HG02623 (cell line): ENCODE data around the gene ICA1.
"Not testable (repeated sequence)": the region's sequence is repeated elsewhere in the genome, so short reads cannot be mapped to it uniquely, and the experiment has no call there.

Experiments
- ATAC-seq: cut with Tn5 transposase; IDR thresholded peaks from one replicate; pipeline ENCODE4 v1.9.1; 2021; ENCODE audit warnings: moderate library complexity; ENCODE audit not compliant: unreplicated experiment

The ICA1 gene

DNA sequence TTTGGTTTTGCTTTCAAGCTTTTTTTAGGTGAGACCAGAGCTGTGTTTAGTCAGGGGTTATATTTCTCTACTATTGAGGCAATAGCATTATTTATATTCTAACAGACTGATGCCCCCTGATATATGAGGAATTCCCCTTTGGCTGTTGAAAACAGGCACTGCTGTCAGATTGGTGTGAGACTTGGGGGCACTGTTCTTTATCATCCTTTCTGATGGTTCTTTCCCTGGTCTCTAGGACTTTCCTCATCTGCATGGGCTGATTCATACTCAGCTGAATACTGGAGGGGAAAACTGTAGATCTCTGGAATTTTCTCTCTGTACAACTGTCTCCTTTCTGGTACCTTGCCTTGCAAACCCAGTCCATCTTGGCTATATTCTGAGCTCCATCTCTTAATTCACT lies 10.0 kb upstream of the ICA1 start:
- no peak for ATAC-seq

DNA sequence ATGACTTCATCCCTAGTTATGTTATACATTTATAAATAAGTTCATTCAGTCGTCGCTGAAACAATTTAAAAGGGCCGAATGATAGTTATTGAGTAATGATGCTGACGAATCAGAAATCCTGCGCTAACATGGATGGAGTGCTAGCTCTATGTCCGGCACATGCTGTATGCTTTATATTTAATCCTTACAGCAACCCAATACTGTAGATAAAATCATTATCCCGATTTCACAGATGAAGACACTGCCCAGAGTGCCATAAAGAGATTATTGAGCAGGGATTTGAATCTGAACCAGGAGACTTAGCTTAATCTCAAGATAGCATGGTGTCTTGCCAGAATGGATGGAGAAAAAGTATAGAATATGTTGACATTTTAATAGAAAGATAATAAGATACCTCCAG lies 1.1 kb upstream of the ICA1 start:
- no peak for ATAC-seq

DNA sequence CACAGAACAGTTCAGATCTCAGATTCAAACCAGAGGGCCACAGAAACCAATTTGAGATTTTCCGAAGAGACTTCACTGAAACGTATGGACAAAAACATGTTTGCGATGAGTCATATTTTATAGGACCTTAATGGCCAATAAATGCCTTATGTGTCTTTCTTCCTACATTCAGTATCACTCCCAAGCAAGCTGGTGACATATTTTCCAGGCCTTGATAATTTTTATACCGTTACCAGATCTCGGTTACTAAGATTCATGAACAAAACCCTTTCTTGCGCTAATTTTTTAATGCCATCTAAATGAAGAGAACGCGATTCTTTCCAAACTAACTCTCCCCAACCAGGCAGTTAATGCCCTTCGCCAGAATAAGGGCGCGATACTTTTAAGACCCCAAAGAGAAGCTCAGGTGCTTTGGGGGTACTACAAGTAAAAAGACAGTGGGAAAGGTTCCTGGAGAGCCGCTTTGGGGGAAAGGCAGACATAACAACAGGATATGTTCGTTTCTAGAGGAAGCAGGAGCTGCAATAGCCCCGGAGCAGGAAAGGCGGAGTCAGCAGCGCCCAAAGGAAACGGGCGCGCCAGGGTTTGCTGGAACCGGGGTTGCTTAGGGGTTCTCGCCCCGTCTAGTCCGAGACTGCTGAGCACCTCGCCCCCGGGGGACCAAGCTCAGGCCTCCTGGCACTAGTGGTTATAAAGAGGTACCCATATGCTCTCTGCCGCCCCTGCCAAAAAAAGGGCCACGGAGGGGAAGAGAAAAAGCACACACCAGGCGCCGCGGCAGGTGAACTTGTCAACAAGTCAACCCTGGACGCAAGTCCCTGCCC lies 884 bp downstream of the ICA1 start:
- peak; percentile 11 for ATAC-seq

DNA sequence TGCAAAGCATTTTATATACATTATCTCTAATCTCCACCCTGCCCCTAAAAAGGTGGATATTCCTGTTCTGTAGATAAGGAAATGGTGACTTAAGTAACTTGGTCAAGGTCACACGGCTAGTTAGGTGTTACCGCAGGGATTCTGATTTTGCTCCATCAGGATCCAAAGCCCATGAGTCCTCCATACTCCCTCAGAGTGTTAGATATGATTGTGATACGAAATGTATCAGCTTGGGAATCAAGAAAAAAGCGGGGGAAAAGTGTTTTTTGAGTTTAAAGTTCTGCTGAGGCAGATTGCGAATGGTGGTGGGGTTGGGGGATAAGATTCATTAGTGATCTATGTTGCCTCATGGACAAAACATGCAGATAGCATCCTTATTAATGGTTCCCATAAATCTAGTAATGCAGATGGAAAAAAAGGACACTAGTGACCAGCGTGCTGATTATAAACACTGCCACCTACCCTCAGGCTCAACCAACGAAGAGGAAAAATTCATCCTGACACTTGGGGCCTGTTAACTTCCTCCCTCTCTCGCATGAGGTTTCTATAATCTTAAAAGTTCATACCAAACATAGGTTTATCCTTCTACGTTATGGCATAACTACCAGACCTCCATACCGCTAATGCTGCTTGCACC lies 2.3 kb downstream of the ICA1 start:
- no peak for ATAC-seq

DNA sequence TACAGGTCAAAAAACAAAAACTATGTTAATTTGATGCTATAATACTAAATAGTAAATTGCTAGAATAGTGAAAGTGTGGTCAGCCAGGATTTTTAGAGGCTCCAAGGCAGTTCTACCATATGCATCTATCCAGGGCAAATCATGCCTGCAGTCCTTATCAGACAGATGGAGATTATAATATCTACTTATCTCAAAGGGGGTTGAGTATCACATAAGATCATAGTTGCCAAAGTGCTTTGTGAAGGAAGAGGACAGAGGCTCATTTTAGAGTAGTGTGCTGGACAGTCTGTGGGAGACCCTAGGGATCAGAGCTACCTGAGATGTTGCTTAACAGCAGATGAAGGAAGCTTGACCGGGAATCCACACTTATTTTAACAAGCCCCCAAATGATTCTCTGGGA lies 3.2 kb downstream of the ICA1 start:
- ATAC-seq: no peak

DNA sequence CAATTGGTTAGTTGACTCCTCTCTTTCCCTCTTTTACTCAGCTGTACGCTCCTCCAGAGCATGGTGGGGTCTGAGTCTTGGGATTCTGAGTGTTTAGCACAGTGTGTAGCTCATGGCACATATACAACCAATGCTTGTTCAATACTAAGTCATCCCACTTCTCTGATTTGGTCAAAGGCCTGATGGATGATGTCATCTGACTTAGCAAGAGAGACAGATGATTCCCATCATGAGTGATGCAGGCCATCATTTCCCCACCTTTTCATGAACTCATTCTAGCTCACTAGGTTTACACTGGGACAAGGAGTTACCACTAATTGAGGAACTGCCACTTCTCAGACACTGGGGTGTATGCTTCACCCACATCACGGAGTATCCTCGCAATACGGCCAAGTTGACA lies 3.8 kb downstream of the ICA1 start:
- ATAC-seq: no peak

DNA sequence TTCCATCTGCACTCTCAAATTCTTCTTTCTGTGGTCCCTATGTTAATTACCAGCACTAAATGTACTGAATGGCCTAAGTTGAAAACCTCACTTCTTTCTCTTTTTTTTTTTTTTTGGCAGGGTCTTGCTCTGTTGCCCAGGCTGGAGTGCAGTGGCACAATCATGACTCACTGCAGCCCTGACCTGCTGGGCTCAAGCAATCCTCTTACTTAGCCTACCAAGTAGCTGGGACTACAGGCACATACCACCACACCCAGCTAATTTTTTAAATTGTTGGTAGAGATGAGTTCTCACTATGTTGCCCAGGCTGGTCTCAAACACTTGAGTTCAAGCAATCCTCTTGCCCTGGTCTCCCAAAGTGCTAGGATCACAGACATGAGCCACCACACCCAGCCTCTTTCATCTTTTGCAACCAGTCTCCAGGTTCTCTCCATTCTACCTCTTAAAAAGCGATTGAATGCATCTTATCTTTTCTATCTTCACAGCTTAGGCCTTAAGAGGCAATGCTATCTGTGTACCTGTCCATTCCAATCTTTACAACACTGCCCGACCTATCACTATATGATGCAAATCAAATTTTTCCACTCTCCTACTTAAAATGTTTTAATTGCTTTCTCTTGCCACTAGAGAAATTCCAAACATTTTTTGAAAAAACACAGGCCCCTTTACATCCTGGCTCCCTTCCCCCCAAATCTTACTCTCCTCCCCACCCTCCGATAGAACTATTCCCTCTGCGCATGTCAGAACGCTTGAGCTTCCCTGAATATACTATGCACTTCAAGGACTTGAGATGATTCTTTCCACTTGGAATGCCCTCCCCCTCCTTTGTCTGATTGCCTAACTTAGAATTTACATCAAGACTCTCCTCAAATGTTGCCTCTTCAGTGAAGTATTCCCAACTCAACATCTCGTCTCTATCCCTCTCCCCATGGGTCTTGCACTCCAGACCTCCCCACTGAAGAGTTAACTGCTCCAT lies 6.0 kb downstream of the ICA1 start:
- ATAC-seq: no peak

DNA sequence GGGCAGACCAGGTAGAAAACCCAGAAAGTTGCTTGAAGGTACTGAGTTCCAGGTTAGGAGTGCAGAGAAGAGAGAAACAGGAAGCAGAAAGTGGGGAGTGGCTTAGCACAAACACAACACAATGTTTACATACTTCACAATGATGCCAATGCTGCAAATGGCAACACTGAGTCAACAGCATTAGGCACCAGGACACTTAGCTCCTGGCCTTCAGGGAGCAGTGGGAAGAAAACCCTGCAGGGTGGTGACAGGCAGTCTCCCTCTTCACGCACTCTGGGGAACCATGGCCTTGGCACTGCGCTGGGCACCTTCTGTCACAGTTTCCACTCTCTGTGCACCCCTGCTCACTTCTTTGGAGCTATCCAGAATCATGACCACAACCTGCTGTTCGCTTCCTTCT lies 7.3 kb downstream of the ICA1 start:
- ATAC-seq: no peak

DNA sequence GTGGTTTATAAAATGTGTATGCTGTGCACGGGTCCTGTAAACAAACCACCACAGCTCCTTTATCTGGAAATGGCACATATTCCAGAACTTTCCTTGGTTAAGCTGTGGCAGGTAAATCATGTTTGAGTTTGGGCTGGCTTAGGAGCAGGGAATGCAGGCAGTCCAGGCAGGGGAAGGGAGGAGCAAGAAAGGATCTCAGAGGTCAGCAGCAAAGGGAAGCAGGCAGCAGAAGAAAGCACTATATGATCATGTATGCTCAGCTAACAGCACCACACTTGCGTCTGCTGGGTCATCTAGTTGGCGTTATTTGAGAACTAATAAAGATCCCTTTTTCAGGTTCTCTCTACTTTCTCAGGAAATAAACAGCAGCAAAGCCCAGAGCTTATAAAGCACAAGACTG lies 7.8 kb downstream of the ICA1 start:
- ATAC-seq: no peak

DNA sequence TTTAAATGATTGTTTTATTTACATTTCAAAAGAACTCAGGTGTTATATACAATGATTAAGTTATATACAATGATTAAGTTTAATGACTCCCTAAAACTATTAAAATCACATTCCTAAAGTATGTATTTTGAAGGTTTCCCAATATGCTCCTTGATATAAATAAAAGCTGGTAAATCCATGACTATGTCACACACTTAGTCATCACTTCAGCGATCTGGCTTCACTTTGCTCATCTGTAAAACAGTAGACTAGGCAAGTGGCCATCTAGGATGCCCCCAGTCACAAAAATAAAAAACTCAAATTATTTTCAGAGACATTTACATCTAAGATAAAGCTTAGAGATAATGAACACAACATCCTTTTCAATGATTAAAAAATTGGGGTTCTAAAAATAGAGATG lies 10.8 kb downstream of the ICA1 start:
- no peak for ATAC-seq

DNA sequence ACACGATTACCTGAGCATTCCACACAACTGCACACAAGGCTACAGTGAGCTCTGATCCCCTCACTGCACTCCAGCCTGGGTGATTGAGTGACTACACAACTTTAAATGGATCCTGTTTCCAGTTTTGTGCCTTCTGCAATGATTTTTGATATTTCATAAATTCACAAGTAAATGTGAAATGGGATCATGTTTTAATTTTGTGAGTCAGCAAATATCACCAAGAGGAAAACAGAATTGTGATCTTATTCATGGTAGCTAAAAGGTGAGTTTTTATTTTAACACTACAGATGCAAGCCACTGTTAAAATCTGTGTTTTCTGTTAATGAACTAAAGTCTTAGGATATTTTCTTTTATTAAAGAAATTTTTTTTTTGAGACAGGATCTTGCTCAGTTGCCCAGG lies 11.4 kb downstream of the ICA1 start:
- ATAC-seq: no peak

DNA sequence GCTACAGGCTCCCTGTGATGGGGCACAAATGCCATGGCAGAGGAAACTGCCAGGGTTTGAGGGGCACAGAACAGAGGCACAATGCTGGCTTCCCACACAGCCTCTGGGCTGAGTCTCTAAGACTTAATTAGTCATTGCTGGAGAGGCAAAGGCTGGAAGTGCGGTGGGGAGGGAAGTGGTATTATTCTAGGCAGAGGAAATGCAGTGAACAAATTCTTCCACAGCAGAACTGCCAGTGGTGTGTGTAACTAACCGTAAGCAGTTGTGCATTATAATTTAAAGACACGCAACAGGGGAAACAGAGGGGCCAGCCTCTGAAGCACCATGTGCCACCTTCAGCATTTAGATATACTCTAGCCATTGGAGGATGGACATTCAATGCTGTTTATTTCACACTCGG lies 12.8 kb downstream of the ICA1 start:
- ATAC-seq: no peak

DNA sequence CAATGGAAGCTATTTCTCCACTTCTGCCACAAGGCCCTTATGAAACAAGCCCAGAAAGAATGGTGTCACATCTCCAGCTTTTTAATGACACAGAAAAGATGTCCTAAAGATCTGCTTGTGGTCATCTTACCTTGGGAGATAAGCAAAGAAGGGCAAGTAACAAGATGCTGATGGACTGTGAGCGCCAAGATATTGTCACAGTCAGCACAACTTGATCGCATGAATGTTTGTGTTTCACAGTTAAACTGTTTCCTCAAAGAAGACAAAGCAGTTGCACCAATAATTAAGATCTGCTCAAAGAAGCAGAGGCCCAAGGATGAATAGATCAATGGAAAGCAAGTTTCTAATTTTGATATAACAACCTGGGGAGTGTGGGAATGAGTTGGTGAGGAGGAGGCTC lies 15.9 kb downstream of the ICA1 start:
- ATAC-seq: no peak

DNA sequence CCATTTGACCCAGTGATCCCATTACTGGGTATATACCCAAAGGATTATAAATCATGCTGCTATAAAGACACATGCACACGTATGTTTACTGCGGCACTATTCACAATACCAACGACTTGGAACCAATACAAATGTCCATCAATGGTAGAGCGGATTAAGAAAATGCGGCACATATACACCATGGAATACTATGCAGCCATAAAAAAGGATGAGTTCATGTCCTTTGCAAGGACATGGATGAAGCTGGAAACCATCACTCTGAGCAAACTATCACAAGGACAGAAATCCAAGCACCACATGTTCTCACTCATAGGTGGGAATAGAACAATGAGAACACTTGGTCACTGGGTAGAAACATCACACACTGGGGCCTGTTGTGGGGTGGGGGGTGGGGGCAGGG lies 16.9 kb downstream of the ICA1 start:
- not testable (repeated sequence) for ATAC-seq

DNA sequence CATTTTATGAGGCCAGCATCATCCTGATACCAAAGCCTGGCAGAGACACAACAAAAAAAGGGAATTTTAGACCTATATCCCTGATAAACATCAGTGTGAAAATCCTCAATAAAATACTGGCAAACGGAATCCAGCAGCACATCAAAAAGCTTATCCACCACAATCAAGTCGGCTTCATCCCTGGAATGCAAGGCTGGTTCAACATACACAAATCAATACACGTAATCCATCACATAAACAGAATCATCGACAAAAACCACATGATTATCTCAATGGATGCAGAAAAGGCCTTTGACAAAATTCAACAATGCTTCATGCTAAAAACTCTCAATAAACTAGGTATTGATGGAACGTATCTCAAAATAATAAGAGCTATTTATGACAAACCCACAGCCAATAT lies 18.9 kb downstream of the ICA1 start:
- ATAC-seq: not testable (repeated sequence)

DNA sequence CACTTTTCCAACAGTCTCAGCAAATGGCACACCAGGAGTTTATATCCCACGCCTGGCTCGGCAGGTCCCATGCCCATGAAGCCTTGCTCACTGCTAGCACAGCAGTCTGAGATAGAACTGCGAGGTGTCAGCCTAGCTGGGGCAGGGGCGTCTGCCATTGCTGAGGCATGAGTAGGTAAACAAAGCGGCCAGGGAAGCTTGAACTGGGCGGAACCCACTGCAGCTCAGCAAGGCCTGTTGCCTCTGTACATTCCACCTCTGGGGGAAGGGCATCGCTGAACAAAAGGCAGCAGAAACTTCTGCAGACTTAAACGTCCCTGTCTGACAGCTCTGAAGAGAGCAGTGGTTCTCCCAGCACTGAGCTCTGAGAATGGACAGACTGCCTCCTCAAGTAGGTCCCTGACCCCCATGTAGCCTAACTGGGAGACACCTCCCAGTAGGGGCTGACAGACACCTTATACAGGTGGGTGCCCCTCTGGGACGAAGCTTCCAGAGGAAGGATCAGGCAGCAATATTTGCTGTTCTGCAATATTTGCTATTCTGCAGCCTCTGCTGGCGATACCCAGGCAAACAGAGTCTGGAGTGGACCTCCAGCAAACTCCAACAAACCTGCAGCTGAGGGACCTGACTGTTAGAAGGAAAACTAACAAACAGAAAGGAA lies 22.1 kb downstream of the ICA1 start:
- not testable (repeated sequence) for ATAC-seq

DNA sequence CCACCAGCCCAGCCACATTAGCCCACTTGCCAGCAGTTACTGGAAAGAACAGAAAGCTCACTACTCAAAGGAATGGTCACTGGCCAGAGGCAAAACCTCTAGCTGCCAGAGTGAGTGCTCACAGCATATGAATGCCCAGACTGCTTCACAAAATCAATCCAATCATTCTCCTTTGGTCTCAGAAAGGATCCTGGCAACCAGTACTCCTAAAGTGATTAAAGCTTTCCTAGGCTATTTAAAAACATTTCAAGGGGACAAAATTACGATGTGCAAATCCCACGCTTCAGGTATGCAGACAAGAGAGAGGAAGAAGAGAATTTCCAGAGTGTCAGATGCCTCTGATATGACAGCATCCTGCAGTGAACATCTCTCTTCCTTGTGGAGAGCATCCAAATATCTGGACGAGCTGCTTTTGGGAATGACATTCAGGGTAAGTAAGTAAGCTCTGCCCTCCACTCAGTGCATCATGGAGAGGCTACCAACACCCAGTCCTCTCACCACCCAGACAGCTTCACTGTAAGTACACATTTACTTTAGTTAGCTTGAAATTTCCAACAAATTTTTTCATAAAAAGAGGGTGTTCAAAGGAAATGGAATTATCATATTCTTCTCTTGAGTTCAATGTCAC lies 25.1 kb downstream of the ICA1 start:
- no peak for ATAC-seq

DNA sequence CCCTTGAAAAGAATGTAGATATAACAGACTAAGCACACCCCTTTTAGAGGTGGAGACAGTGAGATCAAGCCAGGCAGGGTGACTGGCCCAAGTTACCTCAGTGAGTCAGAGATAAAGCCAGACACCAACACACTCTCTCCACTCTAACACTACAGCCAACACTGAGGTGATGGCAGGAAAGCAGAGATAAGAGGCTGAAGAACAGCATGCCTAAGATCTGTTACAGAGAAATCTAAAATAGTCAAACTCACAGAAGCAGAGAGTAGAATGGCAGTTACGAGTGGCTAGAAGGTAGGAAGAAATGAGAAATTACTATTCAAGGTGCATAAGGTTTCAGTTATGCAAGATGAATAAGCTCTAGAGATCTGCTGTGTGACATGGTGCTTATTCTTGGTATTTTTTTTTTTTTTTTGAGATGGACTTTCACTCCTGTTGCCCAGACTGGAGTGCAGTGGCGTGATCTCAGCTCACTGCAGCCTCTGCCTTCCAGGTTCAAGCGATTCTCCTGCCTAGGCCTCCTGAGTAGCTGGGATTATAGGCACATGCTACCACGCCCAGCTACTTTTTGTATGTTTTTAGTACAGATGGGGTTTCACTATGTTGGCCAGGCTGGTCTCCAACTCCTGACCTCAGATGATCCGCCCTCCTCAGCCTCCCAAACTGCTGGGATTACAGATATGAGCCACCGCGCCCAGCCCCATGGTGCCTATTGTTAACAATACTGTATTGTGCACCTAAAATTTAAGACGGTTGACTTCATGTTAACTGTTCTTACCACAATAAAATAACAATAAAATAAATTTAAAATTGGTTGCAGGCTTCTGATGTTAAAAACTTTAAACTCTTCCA lies 28.7 kb downstream of the ICA1 start:
- ATAC-seq: no peak

DNA sequence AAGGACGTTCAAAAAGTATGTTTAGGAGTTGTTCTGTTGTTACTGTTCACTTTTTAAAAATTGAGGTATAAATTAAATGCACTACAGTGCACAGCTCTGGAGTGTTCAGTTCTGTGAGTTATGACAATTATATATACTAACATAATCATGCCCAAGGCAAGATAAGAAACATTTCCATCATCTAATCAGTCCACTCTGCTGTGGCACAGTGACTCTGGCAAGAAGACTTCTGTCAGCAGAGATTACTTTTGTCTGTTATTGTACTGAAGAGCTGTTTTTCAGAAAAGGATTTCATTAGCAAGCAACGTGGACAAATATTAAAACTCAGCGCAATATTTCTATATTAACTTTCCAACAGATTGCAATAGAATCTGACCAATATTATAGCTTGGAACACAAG lies 32.0 kb downstream of the ICA1 start:
- no peak for ATAC-seq
